VCaP (cell line): ENCODE measurements around the gene STK33.

Source experiments
- H3K27ac ChIP-seq: fragments of 450-650 bp; 2 replicates; pipeline ENCODE4 v1.5.1; 2017
- TF ChIP-seq, protein P1 (sequence below): fragments of 450-650 bp; conservative IDR thresholded peaks from 2 replicates; pipeline ENCODE4 v1.5.1; 2017; ENCODE audit warnings: mild to moderate bottlenecking, moderate library complexity

The STK33 gene

DNA sequence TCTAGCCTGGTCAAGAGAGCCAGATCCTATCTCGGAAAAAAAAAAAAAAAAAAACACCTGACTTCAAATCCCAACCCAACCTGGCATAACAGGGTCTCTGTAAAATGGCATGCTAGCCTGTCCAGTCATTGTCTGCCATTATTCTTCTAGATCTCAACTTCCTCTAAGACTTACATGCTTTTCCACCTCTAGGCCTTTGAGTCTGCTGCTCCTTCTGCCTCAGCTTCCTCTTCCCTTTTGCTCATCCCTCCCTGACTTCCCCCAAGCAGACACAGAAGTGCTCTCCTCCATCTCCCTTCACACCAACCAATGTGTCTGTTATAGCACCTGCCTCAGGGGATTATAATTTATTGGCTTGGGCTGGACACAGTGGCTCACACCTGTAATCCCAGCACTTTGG, 7.8 kb downstream of the STK33 start:
- TF ChIP-seq, protein P1, sequence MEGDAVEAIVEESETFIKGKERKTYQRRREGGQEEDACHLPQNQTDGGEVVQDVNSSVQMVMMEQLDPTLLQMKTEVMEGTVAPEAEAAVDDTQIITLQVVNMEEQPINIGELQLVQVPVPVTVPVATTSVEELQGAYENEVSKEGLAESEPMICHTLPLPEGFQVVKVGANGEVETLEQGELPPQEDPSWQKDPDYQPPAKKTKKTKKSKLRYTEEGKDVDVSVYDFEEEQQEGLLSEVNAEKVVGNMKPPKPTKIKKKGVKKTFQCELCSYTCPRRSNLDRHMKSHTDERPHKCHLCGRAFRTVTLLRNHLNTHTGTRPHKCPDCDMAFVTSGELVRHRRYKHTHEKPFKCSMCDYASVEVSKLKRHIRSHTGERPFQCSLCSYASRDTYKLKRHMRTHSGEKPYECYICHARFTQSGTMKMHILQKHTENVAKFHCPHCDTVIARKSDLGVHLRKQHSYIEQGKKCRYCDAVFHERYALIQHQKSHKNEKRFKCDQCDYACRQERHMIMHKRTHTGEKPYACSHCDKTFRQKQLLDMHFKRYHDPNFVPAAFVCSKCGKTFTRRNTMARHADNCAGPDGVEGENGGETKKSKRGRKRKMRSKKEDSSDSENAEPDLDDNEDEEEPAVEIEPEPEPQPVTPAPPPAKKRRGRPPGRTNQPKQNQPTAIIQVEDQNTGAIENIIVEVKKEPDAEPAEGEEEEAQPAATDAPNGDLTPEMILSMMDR = no peak
- H3K27ac ChIP-seq = no peak overlapping the region

DNA sequence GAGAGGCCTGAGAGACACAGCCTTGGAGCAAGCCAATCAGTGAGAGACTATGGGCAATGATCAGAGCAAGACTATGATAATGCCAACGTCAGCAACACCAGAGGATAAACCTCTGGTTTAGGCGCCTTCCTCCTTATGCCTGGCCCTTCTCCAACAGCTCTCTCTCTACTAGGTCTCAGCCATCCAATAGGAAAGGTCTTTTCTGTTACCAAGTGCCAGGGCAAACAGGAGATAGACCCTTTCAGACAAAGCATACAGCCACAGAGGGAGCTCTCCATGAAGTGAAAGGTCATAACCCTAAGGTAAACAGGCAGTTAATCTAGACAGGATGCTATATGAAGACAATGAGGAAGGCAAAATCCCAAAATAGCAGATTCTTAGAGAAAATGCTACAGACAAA, 9.5 kb downstream of the STK33 start:
- TF ChIP-seq, protein P1 = no peak
- H3K27ac ChIP-seq = no peak overlapping the region

DNA sequence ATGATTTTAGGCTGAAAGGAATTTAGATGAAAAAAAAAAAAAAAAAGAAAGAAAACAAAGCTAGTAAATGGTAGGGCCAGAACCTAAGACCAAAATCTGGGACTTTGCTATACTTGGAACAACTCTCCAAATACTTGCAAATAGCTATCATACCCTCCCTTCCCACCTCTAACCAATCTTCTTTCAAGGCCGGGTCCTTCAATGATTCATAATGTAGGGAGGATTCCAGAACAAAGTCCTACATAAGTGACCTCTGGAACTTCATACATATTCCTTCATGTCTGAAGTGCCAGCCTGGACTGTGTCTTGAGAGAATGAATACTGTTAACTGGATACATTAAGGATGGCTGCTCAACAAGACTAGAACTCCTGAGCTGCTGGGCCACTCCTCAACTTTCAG, 9.9 kb downstream of the STK33 start:
- TF ChIP-seq, protein P1 = no peak
- no peak overlapping the region for H3K27ac ChIP-seq

DNA sequence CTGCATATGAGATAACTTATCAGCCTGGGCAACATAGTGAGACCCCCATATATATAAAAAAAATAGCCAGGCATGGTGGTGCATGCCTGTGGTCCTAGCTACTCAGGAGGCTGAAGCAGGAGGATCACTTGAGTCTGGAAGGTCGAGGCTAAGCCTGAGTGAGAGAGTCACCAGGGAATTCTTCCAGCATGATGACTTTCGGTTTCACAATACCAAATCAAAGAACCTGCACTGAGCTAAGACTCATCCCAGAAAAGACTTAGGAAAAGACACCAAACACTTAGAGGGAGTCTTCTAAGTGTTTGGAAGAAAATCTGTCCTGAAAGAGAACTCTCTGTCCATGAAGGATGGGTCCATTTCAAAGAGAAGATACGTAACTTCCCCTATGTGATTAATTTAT, 12.7 kb downstream of the STK33 start:
- TF ChIP-seq, protein P1 = no peak
- no peak overlapping the region for H3K27ac ChIP-seq

DNA sequence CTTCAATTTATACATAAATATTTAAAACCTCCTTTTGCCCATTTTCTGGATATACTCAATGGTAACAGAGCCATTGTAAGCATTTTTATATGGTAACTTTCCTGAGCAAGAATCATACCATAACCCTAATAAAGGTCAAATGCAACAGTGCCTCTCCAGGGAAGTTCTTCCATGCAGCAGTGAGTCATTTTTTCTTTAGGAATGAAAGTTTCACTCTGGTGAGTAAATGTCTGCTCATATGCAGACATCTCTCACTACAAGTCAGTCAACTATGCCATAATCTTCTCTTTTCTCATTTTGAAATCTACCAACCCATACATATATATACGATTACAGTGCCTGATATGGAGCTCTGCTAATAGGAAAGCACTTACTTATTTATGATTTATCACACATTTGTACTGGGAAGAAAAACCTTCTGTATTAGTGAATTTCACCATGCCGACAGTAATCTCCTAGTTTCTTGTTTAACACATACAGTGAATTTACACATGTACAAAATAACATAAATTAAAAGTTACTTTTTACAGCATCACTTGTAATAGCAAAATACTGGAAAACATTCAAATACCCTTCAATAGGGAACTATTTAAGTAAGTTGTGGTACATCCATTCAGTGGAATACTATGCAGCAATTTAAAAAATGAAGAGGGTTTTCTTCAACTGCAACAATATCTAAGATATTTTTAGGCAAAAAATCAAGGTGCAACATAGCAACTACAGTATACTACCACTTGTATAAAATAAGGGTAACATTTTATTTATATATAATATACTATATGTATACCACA, 16.0 kb downstream of the STK33 start:
- TF ChIP-seq, protein P1 = no peak
- no peak overlapping the region for H3K27ac ChIP-seq

- no peak overlapping the region for H3K27ac ChIP-seq
- TF ChIP-seq, protein P1 = no peak
These were observed 19.2 kb downstream of the STK33 start for GRCh38 chr11:8574798-8575197.

DNA sequence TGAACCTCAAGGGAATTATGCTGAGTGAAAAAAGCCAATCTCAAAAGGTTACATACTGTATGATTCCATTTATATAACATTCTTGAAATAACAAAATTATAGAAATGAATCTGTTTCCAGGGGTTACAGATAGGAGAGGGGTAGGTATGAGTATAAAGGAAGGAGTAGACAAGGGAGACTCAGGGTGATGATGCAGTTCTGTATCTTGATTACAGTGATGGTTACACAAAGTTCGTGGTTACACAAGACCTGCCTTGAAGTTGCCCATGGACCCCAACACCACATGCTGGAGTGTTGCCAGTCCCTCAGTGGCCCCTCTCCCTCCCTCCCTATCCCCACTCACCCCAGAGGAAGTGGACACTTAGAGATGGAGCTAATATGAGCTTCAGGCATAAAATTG, 20.3 kb downstream of the STK33 start:
- TF ChIP-seq, protein P1 = no peak
- no peak overlapping the region for H3K27ac ChIP-seq
